ENCODE results near the gene CDK6.

CDK6 gene

DNA sequence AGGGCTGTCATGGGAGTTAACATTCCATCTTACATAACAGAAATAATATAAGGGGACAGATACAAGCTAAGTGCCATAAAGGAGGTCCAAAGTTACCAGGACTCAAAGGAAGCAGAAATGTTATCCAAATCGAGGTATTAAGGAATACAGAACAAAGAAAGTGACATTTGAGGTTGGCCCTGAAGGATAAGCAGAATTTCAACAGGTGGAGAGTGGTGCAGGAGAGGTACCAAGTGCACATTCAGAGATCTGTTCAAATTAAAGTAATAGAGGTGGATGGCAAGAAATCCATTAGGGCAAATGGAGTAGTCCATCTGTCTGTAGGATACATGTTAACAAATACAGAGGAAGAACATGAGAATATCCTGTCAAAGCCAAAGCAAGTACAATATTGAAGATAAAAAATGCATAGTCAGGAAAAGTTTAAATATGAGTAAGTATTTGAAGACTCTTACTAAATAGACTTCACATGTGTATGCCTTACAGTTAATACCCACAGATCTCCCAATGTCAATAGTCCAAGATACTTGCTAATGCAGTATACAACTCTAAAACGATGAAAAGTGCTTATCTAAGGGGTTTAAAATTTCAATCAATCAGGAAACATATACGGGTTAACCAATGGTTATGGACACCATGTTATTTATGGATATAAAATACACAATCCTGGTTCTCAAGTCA is 10.0 kb downstream of the CDK6 start:
- DNase-seq (ENCODE audit: low read depth): no peak

DNA sequence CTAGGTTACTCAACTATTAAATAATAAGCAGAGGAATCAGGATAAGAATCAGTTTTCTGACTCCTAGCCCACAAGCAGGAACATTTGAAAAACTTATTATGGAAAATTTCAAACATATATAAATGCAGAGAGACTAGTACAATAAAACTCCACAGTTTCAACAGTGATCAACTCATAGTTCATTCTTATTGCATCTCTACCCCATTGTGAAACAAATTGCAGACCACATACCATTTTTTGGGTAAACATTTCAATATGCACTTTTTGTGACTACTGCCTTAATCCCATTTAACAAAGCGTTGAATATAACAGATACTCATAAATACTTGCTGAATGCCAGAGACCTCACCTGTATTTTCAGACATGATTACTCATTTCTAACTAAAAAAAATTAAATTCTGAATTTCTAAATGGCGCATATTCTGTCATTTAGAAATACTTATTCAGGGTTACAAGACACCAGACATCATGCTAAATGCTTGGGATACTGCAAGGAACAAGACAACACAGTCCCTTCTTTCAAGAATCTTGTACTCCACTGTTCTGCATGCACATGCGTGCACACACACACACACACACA is 11.4 kb downstream of the CDK6 start:
- no peak for DNase-seq (ENCODE audit: low read depth)

DNA sequence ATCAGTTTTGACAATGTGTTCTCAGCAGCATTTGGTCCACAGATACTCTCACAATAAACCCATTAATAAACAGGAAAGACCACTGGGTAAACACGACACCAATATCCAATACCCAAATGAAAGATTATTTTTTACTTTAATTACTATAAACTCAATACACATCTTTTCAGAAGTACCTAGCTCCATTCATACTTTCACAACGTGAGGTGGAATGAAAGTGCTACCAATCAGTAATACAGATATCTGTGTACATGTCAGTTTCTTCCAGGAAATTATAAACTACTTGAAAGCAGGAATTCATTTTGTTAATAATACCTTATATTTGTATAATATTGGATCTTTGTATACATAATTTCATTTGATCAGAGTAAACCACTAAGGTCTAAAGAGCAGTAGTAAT is 11.9 kb downstream of the CDK6 start:
- no peak for DNase-seq (ENCODE audit: low read depth)

DNA sequence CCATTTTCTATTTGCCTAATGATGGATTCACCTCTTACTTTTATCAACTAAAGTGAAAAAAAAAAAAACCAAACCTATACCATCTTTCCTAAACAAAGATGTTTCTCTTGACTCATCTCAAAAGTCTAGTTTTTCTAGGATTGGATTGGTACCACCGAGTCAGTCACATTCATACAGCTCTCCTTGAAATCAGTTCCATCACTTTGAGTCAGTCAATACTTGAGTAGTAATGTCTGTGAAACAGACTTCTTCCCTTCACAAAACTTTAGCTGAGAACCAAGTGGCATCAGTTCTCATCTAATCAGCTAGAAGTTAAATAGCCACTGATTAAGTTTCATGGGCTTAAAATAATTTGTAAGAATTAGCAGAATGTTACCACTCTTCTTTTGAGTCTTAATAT is 13.3 kb downstream of the CDK6 start:
- no peak for DNase-seq (ENCODE audit: low read depth)

GRCh38 chr7:92820191-92820590 is 16.2 kb downstream of the CDK6 start:
- DNase-seq (ENCODE audit: low read depth): no peak

GRCh38 chr7:92817398-92817797 is 19.0 kb downstream of the CDK6 start:
- no peak for DNase-seq (ENCODE audit: low read depth)

DNA sequence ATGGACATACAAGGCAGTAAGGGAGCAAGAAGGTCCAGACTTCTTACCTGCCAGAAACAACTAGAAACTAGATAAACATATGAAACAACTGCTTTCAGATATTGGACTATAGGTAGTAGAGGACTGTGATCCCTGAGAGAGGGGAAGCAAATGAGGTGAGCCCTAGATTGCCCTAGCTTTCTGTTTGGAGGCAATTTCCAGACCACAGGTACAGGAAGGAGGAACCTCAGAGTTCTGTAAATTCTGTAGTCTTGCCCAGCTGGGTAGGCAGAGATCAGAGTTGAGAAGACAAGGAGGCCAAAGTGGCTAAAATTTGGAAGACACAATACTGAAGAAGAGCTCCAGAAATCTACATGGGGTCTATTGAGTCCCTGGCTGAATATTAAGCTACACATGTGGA is 21.0 kb downstream of the CDK6 start:
- no peak for DNase-seq (ENCODE audit: low read depth)

DNA sequence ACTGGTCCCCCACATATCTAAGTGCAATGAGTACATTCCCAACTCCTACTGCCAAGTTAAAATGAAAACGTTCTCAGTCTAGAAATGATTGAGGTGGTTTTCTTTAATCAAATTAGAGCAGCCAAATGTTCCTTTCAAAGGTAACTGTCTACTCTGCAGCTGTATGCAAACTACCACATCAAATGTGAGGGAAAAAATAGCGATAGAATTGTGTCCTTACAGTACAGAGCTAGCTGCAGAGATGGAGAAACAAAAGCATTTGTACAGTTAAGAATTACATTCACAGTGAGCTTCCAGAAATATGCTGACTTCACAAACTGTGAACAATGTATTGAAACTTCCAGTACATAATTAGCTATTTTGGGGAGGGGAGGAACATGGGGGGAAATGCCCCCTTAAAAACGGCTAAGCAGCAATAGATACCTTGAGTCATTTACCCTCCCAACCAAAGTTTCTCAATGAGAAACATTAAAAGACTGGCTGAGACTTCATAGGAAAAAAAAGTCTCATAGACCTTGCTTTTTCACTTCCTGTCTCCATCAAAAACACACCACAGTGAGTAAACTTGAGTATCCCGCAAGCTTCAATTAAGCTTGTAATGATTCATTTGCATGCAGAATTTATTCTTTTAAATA is 22.9 kb downstream of the CDK6 start:
- DNase-seq (ENCODE audit: low read depth): no peak

DNA sequence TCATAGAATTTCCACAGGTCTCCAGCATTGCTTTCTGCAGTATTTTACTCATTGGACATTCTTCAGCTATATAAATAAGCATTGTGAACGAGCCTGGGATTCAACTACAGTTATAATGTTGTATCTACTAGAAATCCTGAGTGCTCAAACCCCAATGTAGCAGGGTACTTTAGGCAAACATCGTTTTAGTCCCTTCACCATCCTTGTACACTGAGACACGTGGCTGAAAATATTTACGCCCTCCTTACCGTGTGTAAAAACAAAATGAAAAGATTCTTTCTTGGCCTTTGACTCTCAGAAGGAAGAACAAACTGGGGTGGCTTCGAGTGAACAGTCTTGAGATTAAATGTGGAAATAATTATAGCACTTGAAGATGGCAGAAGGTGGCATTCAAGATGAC is 25.2 kb downstream of the CDK6 start:
- no peak for DNase-seq (ENCODE audit: low read depth)

DNA sequence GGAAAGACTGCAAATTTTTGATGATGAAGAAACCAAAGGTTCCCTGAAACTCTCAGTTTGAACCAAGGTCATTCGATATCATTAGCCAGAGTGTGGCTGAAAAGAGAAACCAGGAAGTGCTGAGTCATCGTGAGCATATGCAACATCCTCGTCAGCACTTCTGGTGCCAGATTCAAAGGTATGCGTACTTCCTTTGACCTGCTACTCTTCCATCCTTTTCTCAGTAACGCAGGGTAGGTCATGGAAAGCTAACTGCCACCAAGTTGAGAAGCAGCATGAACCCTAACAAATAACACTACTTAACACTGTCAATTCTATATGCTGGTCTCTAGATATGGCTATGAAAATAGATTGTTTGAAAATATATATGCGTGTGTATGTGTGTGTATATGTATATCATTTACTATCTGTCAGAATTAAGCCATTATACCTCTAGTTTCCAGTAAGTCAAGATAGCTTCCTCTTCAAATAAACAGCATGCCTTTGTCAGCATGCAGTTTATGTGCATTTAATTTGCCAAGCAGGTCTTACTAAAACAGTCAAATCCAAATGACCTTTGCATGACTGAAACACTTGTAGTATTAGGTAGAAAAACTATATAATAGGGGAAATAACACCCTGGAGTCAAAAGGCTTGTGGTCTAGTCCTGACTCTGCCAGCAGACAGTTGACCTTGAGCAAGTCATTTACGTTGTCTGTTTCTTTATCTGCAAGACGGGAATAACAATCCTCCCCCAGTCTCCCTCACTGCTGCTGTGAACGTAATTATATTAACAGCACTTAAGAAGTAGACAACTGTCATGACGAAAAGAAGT is 26.4 kb downstream of the CDK6 start:
- DNase-seq (ENCODE audit: low read depth): peak; percentile 28

GRCh38 chr7:92809397-92809759 is 27.0 kb downstream of the CDK6 start:
- no peak for DNase-seq (ENCODE audit: low read depth)

DNA sequence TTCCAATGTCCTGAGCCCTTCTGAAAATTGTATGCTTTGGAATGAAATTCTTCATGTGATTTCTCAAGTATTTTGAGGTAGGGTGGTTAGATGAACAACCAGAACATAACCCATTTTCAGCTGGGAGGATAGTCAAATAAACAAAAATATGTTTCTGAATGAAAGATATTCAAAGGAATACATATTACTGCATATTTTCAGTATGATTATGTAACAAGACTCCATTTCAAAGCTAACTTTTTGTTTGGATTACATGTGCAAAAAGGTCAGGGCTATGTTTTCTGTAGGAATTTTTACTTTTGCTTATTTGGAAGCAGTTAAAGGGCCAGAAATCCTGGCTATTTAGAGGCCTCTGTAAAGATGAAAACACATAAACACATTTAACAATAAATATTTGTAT is 27.7 kb downstream of the CDK6 start:
- no peak for DNase-seq (ENCODE audit: low read depth)

- DNase-seq (ENCODE audit: low read depth): no peak
These were observed 28.4 kb downstream of the CDK6 start for GRCh38 chr7:92808006-92808405.

DNA sequence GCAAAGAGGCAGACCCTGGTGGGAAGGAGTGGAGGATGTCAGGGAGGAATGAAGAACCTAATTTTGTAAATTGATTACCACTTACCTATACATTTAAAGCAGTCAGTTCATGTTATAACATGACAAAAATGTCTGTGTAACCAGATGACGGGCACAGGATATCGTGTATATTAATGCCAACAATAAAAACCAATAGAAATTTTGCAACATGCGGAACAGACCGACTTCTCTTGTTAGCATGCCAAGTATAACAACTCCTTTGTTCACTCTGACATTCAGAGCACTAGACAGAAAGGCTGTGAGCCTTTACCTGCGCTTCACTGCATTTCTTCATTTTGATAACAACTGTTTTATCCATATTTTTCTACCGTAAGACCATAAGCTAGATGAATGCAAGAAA is 29.9 kb downstream of the CDK6 start:
- no peak for DNase-seq (ENCODE audit: low read depth)

- no peak for DNase-seq (ENCODE audit: low read depth)
These were observed 34.0 kb downstream of the CDK6 start for GRCh38 chr7:92802406-92802805.

DNA sequence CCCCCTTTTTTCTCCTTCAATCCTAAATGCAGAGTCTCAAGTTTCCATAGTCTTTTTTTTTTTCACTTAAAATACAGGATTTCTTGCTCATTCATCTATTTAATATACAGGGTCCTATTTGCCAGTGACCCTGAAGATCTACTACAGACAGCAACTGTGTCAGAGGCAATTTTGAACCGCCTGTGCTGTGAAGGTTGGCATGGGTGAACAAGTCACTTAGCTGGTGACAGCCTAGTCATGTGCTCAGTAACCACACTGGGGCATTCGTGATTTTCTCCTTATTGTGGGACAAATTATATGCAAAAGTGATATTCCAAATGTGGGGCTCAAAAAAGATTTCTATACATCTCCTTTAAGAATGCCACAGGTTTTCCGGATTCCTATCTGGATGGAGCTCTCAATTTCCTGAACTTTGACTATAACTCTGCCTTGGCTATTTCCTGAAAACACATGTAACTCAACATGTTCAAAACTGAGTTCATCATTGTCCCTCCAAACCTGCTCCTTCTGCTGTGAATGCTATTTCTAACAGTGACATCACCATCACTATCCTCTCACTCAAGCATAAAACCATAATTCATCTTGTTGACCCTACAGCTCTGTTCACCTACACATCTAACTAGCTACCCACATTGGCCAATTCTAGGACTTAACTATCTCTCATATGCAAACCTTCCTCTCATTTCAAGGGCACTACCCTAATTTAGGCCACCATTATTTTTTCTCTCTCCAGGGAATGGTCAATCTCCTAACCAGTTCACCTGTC is 36.7 kb downstream of the CDK6 start:
- DNase-seq (ENCODE audit: low read depth): no peak

GRCh38 chr7:92798517-92799249 is 37.7 kb downstream of the CDK6 start:
- no peak for DNase-seq (ENCODE audit: low read depth)

- no peak for DNase-seq (ENCODE audit: low read depth)
These were observed 38.7 kb downstream of the CDK6 start for GRCh38 chr7:92797693-92798092.

GRCh38 chr7:92797284-92797683 is 39.1 kb downstream of the CDK6 start:
- no peak for DNase-seq (ENCODE audit: low read depth)

DNA sequence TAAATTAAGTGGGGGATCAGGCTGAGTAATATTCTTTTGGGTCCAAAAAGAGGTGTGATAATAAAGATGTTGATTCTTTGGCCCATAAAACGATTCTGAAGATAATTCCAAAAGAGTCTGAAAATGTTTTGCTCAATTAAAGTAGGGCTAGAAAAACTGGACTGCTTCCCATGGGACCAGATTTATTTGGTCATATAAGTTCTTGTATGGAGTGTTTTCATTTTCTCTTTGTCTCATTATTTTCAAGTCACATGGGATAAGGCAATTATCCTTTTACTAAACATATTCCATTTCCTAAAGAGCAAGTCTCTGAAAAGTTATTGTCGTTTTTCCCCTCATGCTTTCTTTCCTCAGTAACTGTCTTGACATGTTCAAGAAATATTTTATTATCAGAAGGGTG is 41.5 kb downstream of the CDK6 start:
- DNase-seq (ENCODE audit: low read depth): no peak

DNA sequence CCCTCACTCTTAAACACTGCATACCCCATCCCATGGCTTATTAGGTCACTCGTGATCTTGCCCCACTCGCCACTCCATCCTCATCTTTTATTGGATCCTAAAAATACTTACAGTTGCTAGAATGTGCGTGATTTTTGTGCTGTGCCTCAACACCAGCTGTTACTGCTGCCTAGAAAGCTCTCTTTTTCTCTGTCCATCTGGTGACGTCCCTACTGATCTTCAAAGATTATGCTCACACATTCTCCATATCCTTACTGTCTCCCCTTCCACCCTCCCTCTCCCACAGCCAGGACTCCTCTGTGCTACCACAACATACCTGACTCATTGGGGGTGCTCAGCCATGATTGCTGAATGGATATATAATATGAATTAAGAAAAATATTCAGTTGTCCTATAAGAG is 42.0 kb downstream of the CDK6 start:
- DNase-seq (ENCODE audit: low read depth): no peak

All from activated T-helper 9 cell treated with anti-CD3 and anti-CD28 coated beads, Interleukin-2, amount 50 U/mL, for 16 hours (primary cell).